Endothelial cell of umbilical vein (primary cell): ENCODE measurements around the gene KLHL35. TPM values are rescaled to one million over a fixed set of nuclear protein-coding genes. Genes with fewer than 3 reads are reported as not detected.

Experiments
- BruUV-seq: library from RNA; stranded (reverse); fragments of 400-500 nt; replicated peaks from 2 replicates; lab custom pipeline; 2021; lab: Mats Ljungman, UMichigan
- CTCF ChIA-PET: fragments of 300-600, 350-600 bp; sonication (Branson Sonifier 250); formaldehyde crosslinking; loops from one replicate; lab custom pipeline; 2021; ENCODE audit warnings: antibody characterized with exemption, inconsistent platforms; lab: Charles Lee
- POLR2A ChIA-PET: fragments of 300-600, 350-600 bp; sonication (Branson Sonifier 250); formaldehyde crosslinking; loops from one replicate; lab custom pipeline; 2021; ENCODE audit warnings: antibody characterized with exemption, inconsistent platforms; lab: Charles Lee
- DNase-seq: peaks from one replicate; pipeline ENCODE4 v3.0.0-alpha.2; 2011; ENCODE audit warnings: low read depth, low spot score
- FAIRE-seq: peaks from 2 replicates; lab custom pipeline; 2011; peaks lifted over from hg19 to GRCh38; lab: Jason Lieb, UNC
- H2AFZ ChIP-seq: 2 replicates; pipeline ENCODE4 v1.6.0; 2012; ENCODE audit warnings: low read depth, low read length, control low read depth, inconsistent platforms
- H3K27ac ChIP-seq: 2 replicates; pipeline ENCODE4 v1.5.1; 2011; ENCODE audit warnings: low read depth, mild to moderate bottlenecking, control low read depth, low read length, moderate library complexity; ENCODE audit not compliant: insufficient read depth
- H3K27me3 ChIP-seq, 2 experiments: 2 replicates each; pipeline versions ENCODE4 v1.6.0 to v1.6.1; 2011; ENCODE audit warnings: low read length in 2 of 2, mixed read lengths in 1 of 2; ENCODE audit not compliant: control insufficient read depth in 2 of 2, insufficient read depth in 2 of 2
- H3K36me3 ChIP-seq, 2 experiments: 2 replicates in 1 of 2; 3 replicates in 1 of 2; pipeline ENCODE4 v1.5.1; 2011; ENCODE audit warnings: low read length in 2 of 2, mild to moderate bottlenecking in 1 of 2, moderate library complexity in 1 of 2; ENCODE audit not compliant: control insufficient read depth in 2 of 2, insufficient read depth in 2 of 2; ENCODE audit errors: extremely low read depth in 1 of 2
- H3K4me1 ChIP-seq: 3 replicates; pipeline ENCODE4 v1.5.1; 2011; ENCODE audit warnings: mild to moderate bottlenecking, low read length; ENCODE audit not compliant: control insufficient read depth, insufficient read depth; ENCODE audit errors: extremely low read depth
- H3K4me2 ChIP-seq: 2 replicates; pipeline ENCODE4 v1.6.1; 2011; ENCODE audit warnings: low read length, control low read depth, mixed read lengths; ENCODE audit not compliant: insufficient read depth
- H3K4me3 ChIP-seq, 3 experiments: fragments of 200-600 bp in 1 of 3; sonication (generic), shearing (Covaris generic) in 1 of 3; replicated peaks in 1 of 3; 2 replicates each; pipeline ENCODE4 v1.5.1; 2011 to 2016; ENCODE audit warnings: control low read depth in 3 of 3, low read length in 3 of 3, mild to moderate bottlenecking in 2 of 3, inconsistent platforms in 1 of 3, low read depth in 1 of 3, moderate library complexity in 1 of 3; ENCODE audit not compliant: insufficient read depth in 1 of 3
- H3K79me2 ChIP-seq: 2 replicates; pipeline ENCODE4 v1.6.0; 2012; ENCODE audit warnings: low read length, inconsistent platforms; ENCODE audit not compliant: control insufficient read depth, insufficient read depth
- H3K9ac ChIP-seq: replicated peaks from 2 replicates; pipeline ENCODE3; 2011; ENCODE audit warnings: low read length, control low read depth; ENCODE audit not compliant: insufficient read depth; ENCODE audit errors: extremely low read depth
- H3K9me1 ChIP-seq: replicated peaks from 3 replicates; pipeline ENCODE4 v1.6.0; 2011; ENCODE audit warnings: mild to moderate bottlenecking, low read length; ENCODE audit not compliant: control insufficient read depth, insufficient read depth; ENCODE audit errors: extremely low read depth
- H3K9me3 ChIP-seq: replicated peaks from 2 replicates; pipeline ENCODE4 v1.5.1; 2012; ENCODE audit warnings: low read length, inconsistent platforms; ENCODE audit not compliant: control insufficient read depth, insufficient read depth
- H4K20me1 ChIP-seq: replicated peaks from 2 replicates; pipeline ENCODE3; 2011; ENCODE audit warnings: mild to moderate bottlenecking, low read length; ENCODE audit not compliant: control insufficient read depth, insufficient read depth; ENCODE audit errors: extremely low read depth
- CTCF ChIP-seq, 2 donors: IDR thresholded peaks; 1 replicate in 1 of 2; 2 replicates in 1 of 2; pipeline ENCODE4 v1.5.1; 2011; ENCODE audit warnings: low read length in 2 of 2, mild to moderate bottlenecking in 2 of 2, moderate library complexity in 2 of 2, control low read depth in 1 of 2, inconsistent platforms in 1 of 2, low read depth in 1 of 2; ENCODE audit not compliant: insufficient read depth in 1 of 2; ENCODE audit errors: extremely low read depth in 1 of 2
- EZH2 ChIP-seq: IDR thresholded peaks from 2 replicates; pipeline ENCODE4 v1.6.1; 2012; ENCODE audit warnings: borderline replicate concordance, low read depth, mild to moderate bottlenecking, moderate library complexity, low read length, inconsistent platforms; ENCODE audit not compliant: severe bottlenecking
- FOS ChIP-seq: IDR thresholded peaks from 2 replicates; pipeline ENCODE4 v1.6.1; 2011; ENCODE audit warnings: mild to moderate bottlenecking, low read length, moderate library complexity, borderline replicate concordance; ENCODE audit not compliant: insufficient read depth
- GATA2 ChIP-seq: IDR thresholded peaks from 2 replicates; pipeline ENCODE4 v1.7.0; 2011; ENCODE audit warnings: low read depth, mild to moderate bottlenecking, moderate library complexity, mixed read lengths, low read length; ENCODE audit not compliant: insufficient read length, insufficient read depth
- JUN ChIP-seq: IDR thresholded peaks from 2 replicates; pipeline ENCODE4 v1.6.1; 2011; ENCODE audit warnings: borderline replicate concordance, low read depth; ENCODE audit not compliant: insufficient read length, insufficient read depth
- MYC ChIP-seq: IDR thresholded peaks from one replicate; pipeline ENCODE4 v1.6.1; 2011; ENCODE audit warnings: mild to moderate bottlenecking, low read depth, low read length
- POLR2A ChIP-seq: IDR thresholded peaks from 2 replicates; pipeline ENCODE4 v1.6.1; 2012; ENCODE audit warnings: low read depth, mild to moderate bottlenecking, control low read depth, low read length
- POLR2AphosphoS5 ChIP-seq: IDR thresholded peaks from 2 replicates; pipeline ENCODE4 v1.6.1; 2012; ENCODE audit warnings: low read depth, mild to moderate bottlenecking, control low read depth, low read length, moderate library complexity; ENCODE audit not compliant: insufficient read depth
- dilution Hi-C: fragments of 300-500 bp; cut with MboI; formaldehyde crosslinking; loops from one replicate; pipeline ENCODE4 v1.15.0; 2019; ENCODE audit warnings: low sequenced_read_pairs; ENCODE audit not compliant: extremely low pct_ligation_motif_present
- intact Hi-C: fragments of 100-400 bp; cut with micrococcal nuclease; formaldehyde crosslinking; loops from one replicate; pipeline ENCODE4 v1.10.0; 2022
- polyA plus RNA-seq, 4 experiments: library from polyadenylated mRNA; depleted of rRNA in 3 of 4; stranded (reverse) in 3 of 4; unstranded in 1 of 4; fragments of >200 nt; gene quantifications; 2 replicates each; pipeline versions ENCODE4 v1.2.1 to v1.2.3, GENCODE V29; 2011 to 2012; ENCODE audit warnings: missing spikeins in 1 of 4
- total RNA-seq: library from RNA; stranded (reverse); gene quantifications from 2 replicates; pipeline ENCODE4 v1.2.3, GENCODE V29; 2021
- TF ChIP-seq, protein P1 (sequence below): IDR thresholded peaks from 2 replicates; pipeline ENCODE4 v1.6.1; 2011; ENCODE audit not compliant: insufficient read depth, insufficient read length

KLHL35 gene
- total and polyA plus RNA-seq, 2 donors (not counting 3 experiments of a cell fraction or from before 2014, with no cell fraction given) = 0.97 to 2.3 TPM

- intact Hi-C loops (no loop called here), dilution Hi-C loops (no loop called here)
- TF ChIP-seq, protein P1, sequence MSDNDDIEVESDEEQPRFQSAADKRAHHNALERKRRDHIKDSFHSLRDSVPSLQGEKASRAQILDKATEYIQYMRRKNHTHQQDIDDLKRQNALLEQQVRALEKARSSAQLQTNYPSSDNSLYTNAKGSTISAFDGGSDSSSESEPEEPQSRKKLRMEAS = no peak
- TF ChIP-seq EZH2 (no peak), POLR2AphosphoS5 (no peak), FOS (no peak), POLR2A (no peak), CTCF (IDR thresholded peaks at IDR 0.05; ENCODE audit: extremely low read depth in 1 of 2, insufficient read depth in 1 of 2, low read depth in 1 of 2, low read length in 2 of 2) (no peak), JUN (no peak), GATA2 (no peak), MYC (no peak)
- H2AFZ ChIP-seq = no peak overlapping the region
- FAIRE-seq (no peak), DNase-seq (no peak)
- peaks cover 0 to 19% of the 10 kb centered on the region in 2 experiments for H3K36me3 ChIP-seq
- no peaks in the 10 kb centered on the region for H3K79me2 ChIP-seq
- no peaks in the 10 kb centered on the region for H3K9me3 ChIP-seq
- no peak overlapping the region for H3K4me3 ChIP-seq
- H3K27ac ChIP-seq = no peak overlapping the region
- H3K4me1 ChIP-seq = peaks cover 9% of the 10 kb centered on the region
- H3K4me2 ChIP-seq = no peak overlapping the region
- H3K27me3 ChIP-seq = peaks cover 26 to 29% of the 10 kb centered on the region in 2 experiments
- ChIA-PET CTCF (interaction anchor here (0.5 to 1.9 kb wide), 4 partner anchors 13 to 113 kb away, joined by 3 to 12 read pairs (median 5); no protein-coding TSS in a partner anchor), POLR2A (no interaction called here)
- no peaks in the 10 kb centered on the region for H3K9me1 ChIP-seq
- no TSS peak for BruUV-seq
- no peak overlapping the region for H3K9ac ChIP-seq
- no peaks in the 10 kb centered on the region for H4K20me1 ChIP-seq
Observed at GRCh38 chr11:75431533-75432525, 1.2 kb downstream of the KLHL35 start.
